ENCODE data around the gene DGKK. TPM values are rescaled to one million over a fixed set of nuclear protein-coding genes. Genes with fewer than 3 reads are reported as not detected.
A peak's percentile ranks its signal among the peaks of the same experiment; 100 is the strongest.

Gene DGKK, protein sequence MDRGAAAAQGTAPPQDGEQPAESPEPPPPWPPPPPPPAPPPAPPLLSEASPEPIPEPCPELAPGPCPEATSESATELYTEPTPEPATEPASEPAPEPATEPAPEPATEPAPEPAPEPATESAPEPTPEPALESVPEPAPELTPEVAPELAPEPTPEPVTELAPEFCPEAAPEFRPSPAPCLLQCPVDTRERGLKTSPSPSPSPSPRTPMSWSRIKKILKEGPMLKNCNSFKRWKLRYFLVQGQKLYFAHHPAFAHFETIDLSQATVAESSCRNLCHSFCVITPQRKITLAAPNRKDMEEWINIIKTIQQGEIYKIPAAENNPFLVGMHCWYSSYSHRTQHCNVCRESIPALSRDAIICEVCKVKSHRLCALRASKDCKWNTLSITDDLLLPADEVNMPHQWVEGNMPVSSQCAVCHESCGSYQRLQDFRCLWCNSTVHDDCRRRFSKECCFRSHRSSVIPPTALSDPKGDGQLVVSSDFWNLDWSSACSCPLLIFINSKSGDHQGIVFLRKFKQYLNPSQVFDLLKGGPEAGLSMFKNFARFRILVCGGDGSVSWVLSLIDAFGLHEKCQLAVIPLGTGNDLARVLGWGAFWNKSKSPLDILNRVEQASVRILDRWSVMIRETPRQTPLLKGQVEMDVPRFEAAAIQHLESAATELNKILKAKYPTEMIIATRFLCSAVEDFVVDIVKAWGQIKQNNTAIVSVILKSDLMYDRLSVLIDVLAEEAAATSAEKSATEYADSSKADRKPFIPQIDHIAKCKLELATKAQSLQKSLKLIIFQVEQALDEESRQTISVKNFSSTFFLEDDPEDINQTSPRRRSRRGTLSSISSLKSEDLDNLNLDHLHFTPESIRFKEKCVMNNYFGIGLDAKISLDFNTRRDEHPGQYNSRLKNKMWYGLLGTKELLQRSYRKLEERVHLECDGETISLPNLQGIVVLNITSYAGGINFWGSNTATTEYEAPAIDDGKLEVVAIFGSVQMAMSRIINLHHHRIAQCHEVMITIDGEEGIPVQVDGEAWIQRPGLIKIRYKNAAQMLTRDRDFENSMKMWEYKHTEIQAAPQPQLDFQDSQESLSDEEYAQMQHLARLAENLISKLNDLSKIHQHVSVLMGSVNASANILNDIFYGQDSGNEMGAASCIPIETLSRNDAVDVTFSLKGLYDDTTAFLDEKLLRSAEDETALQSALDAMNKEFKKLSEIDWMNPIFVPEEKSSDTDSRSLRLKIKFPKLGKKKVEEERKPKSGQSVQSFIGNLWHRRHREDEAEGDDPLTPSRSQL
- 10 to 100 TPM in 2 of 4 donors, 1 to 10 TPM in 2; 8.4 to 12.2 (median 10.3) TPM for polyA plus RNA-seq (ENCODE audit: insufficient read length in 4 of 4)

DNA sequence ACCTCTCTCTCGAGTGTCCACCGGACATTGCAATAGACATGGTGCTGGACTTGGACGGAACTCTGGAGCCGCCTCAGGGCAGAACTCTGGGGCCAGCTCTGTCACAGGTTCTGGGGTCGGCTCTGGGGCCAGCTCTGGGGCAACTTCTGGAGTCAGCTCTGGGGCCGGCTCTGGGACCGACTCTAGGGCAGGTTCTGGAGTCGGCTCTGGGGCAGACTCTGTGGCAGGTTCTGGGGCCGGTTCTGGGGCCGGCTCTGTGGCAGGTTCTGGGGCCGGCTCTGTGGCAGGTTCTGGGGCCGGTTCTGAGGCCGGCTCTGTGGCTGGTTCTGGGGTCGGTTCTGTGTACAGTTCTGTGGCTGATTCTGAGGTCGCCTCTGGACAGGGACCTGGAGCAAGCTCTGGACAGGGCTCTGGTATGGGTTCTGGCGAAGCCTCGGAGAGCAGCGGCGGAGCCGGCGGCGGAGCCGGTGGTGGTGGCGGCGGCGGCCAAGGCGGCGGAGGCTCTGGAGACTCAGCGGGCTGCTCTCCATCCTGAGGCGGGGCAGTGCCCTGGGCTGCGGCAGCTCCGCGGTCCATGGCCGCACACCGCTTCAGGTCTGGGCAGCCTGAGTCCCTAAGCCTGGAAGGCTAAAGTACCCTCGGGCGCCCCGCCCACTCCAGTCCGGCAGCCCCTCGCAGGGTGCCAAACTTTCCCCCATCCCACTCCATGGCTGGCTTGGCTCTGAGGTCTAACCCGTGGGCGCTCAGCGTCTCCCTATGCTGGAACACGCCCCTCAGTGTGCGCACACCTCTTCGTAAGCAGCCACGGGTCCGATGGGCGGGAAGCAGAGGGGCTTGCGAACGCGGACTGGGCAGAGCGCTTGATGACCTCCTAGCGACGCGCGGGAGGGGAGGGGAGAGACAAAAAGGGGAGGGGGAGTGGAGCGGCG, at the start of gene DGKK:
TSS of gene DGKK (minus strand) at position 723 of the 929 bp plus-strand sequence. CDS start at position 576, 147 bp downstream.
- peak in 2 of 4 donors; percentile 41 to 44 for DNase-seq (ENCODE audit: low read depth in 4 of 4, low spot score in 2 of 4)

DNA sequence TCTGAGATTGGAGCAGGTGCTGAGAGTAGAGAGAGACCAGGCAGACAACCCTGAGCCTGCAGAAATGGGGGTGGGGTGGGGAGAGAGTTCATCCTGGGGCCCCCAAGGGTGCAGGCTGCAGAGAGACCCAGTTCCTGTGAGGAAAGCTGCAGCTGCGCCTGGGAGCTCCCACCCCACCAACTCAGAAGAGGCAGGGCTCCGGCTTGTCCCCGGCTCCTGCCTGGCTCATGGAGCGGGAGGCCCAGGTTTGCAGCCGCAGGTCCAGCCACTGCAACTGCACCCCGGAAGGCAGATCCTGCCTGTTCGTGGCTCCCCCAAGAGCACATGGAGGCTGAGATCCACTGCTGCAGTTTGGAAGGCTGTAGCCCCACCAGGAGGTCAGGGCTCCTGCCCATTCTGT, 44.2 kb upstream of the DGKK start:
- DNase-seq (ENCODE audit: low read depth in 4 of 4, low spot score in 2 of 4): no peak

DNA sequence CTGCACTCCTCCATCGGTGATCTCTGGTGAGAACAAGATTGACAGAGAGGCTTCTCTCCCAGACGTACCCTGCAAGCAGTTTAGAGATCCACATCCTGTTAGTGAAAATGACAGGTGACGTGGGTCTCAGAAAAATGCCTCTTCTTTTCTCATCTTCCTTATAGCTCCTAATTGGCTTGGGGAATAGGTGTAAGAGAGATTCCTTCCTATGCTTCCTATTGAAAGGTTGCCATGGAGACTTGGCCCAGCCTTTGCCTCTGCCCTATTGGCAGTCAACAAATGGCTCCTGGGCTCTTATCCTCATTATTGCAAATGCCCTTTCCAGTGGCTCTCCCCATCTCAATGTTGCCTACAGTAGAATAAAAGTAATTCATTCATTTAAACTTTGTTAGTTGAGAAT, 26.5 kb upstream of the DGKK start:
- no peak for DNase-seq (ENCODE audit: low read depth in 4 of 4, low spot score in 2 of 4)

DNA sequence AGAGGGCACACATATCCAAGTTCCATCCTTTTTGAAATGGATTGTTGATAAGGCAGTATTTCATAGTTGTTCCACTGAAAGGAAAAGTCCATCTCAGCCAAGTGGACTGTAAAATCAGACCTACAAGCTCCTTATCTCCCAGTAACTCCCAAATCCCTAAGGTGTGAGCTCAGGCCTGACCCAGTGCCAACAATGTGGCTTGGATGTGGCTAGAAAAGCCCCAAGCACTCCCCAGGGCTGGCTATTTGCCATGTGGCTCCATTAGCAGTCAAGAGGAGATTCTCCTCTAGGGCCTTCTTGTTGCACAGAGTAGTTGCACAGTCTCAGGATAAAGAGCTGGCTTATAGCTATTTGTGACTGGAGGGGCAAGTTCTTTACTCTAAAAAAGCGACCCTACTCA, 25.0 kb upstream of the DGKK start:
- no peak for DNase-seq (ENCODE audit: low read depth in 4 of 4, low spot score in 2 of 4)

DNA sequence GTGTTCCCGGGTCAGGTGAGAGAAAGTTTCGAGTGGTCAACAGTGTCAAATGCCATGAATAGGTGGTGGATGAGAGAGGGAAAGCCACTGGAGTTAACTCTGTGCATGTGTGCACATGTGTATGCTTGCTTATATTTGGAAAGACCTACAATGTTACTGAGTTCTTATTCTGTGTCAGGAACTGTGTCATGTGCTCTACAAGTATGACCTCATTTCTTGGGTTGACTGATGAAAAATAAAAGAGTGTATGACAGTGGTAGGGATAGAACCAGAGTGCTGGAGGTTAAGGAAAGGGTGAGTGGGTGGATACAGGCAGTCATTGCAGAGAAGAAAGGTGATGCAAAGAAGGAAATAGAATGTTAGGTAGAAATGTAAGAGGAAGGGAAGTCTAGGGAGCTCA, 22.1 kb upstream of the DGKK start:
- no peak for DNase-seq (ENCODE audit: low read depth in 4 of 4, low spot score in 2 of 4)

DNA sequence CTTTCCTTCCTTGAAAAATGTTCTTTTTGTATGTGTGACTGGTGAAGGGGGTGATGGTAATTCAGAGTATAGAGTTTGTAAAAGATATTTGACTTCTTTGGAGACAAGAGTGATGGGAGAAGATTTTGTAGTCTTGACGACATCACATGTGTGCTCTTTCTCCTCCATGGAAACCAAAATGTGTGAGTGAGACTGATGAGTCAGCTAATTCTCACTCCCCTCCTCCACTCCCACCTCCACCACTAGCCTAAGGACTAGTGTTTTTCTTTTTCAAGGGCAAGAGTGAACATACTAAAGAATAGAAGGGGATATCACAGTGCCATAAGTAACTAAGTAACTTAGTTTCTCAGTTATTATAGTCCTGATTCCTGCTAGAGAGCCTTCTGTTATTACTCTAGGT, 14.0 kb upstream of the DGKK start:
- DNase-seq (ENCODE audit: low read depth in 4 of 4, low spot score in 2 of 4): no peak

DNA sequence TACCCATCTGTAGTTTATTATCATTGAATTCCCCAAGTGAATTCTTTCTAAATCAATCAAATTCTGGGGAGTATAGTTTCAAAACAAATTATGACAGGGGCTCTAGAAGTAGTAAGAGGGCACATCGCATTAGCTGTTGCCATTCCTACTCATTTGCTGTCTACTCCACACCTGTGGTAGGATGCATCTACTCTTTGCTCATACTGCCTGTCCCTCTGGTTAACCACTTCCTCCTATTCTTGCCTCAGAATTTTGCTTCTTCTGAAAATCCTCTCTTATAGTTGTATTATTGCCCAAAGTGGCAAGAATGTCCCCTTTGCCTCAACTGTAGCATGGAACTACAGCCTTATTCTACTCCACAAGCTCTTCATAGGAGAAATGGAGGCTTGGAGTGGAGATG, 12.7 kb upstream of the DGKK start:
- no peak for DNase-seq (ENCODE audit: low read depth in 4 of 4, low spot score in 2 of 4)

DNA sequence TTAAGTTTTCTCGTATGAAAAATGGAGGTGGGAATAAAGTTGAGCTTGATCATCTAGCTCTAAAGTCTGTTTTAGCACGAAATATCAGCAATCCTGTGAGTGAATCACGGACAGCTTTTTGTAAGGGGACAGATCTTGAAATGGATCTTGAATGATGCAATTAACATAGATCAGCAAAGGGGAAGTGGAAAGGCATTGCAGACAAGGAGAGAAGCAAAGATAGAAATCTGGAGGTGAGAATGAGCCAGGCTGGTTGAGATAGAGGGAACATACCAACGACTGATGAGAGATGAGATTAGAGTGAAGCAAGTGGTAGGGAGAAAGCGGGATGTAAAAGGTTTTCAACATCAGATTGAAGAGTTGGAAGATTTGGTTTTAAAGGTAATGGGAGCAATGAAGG, 4.6 kb upstream of the DGKK start:
- DNase-seq (ENCODE audit: low read depth in 4 of 4, low spot score in 2 of 4): no peak

DNA sequence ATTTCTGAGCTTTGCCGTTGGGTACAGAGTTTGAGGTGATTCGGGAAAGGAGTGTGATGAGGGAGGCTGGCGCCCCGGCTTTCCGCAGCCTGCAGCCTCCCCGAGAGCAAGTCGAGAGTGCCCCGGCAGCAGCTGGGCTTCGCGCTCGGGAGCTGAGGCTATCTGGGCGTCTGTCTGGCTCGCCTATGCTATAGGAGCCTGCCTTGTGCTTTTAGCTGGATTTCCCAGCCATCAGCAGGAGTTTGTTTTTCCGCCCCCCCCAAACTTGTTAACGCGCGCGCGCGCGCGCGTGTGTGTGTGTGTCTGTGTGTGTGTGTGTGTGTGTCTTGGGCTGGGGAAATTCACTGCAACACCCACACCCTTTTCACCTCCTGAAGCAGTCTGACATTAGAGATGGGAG, 765 bp upstream of the DGKK start:
- DNase-seq (ENCODE audit: low read depth in 4 of 4, low spot score in 2 of 4): no peak

DNA sequence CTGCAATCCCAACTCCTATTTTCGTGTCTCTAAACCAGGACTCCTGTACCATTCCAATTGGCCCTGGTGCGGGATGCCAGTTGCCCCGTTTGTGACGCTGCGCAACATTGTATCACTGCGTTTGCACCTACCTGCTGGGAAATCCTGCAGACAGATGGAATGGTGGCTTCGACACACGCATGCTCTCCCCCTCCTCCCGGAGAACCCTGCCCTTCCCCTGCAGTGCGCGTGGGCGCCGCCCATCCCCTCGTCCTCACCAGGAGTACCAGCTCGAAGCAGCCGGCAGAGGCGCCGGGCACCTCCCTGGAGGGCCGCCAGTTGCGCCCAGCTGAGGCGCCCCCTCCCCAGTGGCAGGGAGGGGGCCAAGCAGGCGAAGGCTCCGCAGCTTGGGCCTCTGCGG, 1.4 kb downstream of the DGKK start:
- DNase-seq (ENCODE audit: low read depth in 4 of 4, low spot score in 2 of 4): no peak

DNA sequence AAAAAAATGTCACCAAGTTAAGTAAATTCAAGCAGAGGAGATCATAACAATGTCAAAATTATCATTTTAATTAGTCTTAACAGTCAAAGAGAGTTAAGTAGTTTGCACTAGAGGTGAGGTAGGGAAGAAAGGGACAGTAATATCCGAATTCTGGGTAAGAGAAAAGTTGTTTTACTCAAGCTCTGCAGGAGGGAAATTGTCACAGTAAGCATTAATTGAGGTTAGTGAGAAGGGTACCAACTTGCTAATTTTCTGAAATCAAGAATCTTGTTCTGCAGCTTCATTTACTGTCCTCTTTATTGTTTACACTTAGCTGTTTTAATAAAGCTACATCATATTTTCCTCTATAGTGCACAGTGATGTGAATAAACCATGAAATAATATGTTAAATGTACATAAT, 11.0 kb downstream of the DGKK start:
- no peak for DNase-seq (ENCODE audit: low read depth in 4 of 4, low spot score in 2 of 4)

DNA sequence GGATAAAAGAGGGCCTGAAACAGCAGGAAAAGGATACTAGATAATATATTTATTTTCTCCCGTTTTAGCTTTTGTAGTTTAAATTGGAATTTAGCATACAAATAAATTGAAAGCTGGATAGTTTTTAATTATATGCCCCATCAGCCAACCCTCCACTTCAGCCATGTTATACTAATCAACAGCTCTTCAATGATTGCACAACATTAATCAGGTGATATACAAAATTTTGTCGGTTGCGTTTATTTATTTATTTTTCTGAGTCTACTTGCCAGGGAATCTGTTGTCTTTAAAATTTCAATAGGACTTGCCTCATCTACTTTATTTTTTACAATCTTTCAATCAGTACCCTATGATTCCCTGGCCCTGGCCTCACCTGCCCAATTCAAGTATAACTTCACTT, 12.1 kb downstream of the DGKK start:
- DNase-seq (ENCODE audit: low read depth in 4 of 4, low spot score in 2 of 4): no peak

DNA sequence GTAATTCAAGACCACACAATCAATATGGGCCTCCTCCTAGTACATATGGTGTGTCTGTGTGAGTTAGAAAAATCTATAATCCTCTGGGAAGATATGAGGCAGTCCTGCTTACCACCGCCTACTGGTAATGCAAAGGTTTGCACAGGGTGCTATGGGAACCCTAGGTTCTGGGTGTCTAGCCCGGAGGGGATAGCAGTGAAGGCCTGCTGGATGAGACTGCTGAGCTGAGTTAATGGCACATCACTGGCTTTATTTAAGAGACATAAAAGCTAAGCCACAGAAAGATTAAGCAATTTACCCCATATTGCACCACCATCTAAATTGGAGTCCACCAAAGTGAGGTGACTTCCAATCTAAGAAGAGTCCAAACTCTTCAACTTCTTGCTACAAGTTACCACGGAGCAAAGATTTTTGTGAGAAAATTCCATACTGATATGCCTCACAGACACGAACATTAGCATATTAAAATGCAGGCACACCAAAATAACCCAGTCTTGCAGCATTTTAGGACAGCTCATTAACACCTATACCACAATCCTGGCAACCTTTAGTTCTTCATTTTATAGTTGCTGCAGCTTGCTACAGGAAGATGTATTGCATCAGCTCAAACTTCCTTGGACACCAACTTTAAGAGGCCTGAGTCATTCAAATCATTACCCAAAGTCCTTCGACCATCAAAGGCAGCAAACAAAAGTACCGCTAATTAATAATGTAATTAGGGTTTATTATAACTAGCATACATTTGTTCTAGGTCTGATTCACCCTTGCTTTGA, 13.7 kb downstream of the DGKK start:
- DNase-seq (ENCODE audit: low read depth in 4 of 4, low spot score in 2 of 4): no peak

DNA sequence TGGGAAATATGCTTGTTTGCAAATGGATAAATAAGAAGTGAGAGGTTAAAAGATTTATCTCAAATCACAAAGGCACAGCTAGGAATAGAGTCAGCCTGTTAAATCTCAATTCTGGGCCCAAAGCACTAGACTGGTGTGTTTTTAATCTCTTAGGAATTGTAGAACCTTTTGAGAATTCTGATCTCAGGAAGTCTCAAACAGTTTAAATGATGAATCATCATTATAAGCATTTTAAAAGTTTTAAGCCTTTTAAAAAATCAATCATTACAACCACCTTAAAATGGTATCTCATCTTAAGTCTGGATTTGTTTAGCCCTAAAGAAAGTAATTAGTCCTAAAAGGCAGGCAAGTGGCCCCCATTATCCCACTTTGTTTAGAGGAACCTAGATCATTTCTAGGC, 17.8 kb downstream of the DGKK start:
- no peak for DNase-seq (ENCODE audit: low read depth in 4 of 4, low spot score in 2 of 4)

DNA sequence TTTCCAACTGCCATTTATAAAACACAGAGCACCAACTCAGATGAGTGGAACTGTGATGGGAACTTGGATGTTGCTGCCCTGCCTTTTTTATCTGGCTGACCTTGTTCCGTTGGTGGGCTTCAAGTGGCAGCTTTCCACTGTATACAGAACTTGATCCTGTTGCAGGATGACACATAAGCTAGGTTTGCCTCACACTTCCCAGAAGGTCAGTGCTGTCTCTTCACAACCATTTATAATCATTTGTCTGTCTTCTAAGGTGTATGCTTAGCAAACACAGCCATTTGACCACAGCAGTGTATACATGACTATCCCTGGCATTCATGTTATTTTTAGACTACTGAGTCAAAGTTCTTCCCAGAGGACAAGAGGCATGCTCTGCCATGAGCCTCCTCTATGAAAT, 20.3 kb downstream of the DGKK start:
- DNase-seq (ENCODE audit: low read depth in 4 of 4, low spot score in 2 of 4): no peak

DNA sequence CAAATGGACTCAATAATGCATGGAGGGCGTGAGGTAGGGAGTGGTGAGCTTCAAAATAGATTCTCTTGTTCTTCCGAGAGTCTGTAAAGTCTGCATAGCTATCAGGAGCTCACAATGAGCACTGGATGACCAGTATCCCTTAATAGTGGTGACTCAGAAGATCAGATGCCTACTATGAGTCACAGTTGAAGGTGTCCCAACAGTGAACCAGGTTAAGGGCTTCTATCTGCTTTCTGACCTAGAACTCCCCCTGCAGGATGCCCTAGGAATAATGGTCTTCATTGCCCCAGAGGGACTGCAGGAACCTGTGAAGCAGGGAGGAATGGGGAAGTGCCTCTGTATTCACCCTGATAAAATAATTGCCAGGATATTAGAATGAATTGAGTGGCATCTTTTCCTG, 22.1 kb downstream of the DGKK start:
- DNase-seq (ENCODE audit: low read depth in 4 of 4, low spot score in 2 of 4): no peak

DNA sequence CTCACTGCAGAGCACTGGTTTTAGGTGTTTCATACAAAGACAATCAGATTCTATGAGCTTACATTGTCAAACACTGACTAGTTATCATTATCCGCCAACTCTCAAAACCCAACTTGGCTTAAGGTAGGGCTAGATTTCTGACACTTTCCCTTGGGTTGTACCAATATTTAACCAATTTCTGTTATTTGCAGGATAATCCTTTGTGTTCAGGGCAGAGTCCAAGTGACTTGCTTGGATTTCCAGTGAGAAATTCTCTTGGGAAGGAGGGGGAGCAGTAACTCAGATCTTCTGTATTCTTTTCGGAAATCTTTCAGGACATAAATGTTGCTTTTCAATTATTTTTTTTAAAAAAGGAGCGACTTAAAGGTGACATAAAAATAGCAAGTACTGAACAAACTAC, 23.1 kb downstream of the DGKK start:
- no peak for DNase-seq (ENCODE audit: low read depth in 4 of 4, low spot score in 2 of 4)

DNA sequence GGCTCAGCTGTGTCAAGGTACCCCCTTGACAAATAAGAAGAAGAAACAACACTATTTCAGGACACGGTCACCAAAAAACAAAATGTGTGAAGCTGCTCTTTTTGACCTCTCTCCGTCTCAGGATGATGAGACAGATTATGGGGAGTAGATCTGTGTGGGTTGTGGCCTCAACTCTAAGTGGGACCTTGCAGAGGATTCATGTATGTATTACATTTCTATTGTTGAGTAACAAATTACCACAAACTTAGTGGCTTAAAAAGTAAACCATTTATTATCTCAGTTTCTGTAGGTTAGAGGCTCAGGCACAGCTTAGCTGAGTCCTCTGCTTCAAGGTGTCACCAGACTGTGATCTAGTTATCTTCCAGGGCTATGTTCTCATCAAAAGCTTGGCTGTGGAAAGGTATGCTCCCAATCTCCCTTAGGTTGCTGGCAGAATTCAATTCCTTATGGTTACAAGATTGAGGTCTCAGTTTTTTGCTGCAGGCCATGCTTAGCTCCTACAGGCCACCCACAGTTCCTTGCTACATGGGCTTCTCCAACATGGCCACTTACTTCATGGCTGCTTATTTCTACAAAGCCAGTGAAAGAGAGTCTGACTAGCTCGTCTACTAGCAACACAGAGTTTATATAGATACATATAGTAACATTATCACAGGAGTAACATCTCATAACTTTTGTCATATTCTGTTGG, 28.1 kb downstream of the DGKK start:
- DNase-seq (ENCODE audit: low read depth in 4 of 4, low spot score in 2 of 4): no peak

DNA sequence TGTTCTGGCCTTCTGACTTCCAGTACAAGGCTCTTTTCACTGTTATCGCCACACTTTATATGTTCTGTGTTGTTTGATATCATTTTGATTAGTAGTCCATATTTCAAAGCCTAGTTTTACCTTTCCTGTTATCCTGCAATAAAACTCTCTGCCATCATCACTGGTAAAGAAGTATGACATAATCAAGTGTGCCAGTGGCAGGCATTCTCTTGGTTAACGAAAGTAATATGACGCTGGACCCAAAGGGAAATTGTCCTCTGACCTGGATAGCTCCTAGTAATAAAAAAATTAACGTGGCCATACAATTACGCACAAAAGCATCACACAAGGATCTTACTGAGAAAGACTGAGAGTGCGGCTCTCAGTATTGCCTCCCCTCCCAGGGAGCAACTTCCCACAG, 33.8 kb downstream of the DGKK start:
- no peak for DNase-seq (ENCODE audit: low read depth in 4 of 4, low spot score in 2 of 4)
